ENCODE data around the gene ITGA1. TPM values are rescaled to one million over a fixed set of nuclear protein-coding genes. Genes with fewer than 3 reads are reported as not detected.

ITGA1 gene
- total and polyA plus RNA-seq, 2 of the 13 experiments (the other 11 are each of a cell fraction or from before 2014, with no cell fraction given) = 23.1 to 28.6 TPM

DNA sequence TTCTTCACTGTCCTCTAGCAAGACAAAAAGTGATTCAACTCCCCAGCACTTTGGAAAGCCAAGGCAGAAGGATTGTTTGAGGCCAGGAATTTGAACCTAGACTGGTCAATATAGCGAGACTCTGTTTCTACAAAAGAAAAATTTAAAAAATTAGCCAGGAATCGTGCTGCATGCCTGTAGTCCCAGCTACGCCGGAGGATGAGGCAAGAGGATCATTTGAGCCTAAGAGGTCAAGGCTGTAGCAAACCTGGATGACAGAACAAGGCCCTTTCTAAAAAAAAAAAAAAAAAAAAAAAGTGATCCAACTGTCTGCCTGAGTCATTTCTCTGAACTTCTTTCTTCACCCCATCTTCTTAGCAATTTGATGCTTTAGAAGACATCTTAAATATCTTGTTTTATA lies 213.8 kb downstream of the ITGA1 start (continued):
- peak; percentile 64; the same call in 1 of the 2 replicates for TF ChIP-seq MBD4 (IDR thresholded peaks at IDR 0.05; ENCODE audit: borderline replicate concordance, low read length)
- TF ChIP-seq, protein P1, sequence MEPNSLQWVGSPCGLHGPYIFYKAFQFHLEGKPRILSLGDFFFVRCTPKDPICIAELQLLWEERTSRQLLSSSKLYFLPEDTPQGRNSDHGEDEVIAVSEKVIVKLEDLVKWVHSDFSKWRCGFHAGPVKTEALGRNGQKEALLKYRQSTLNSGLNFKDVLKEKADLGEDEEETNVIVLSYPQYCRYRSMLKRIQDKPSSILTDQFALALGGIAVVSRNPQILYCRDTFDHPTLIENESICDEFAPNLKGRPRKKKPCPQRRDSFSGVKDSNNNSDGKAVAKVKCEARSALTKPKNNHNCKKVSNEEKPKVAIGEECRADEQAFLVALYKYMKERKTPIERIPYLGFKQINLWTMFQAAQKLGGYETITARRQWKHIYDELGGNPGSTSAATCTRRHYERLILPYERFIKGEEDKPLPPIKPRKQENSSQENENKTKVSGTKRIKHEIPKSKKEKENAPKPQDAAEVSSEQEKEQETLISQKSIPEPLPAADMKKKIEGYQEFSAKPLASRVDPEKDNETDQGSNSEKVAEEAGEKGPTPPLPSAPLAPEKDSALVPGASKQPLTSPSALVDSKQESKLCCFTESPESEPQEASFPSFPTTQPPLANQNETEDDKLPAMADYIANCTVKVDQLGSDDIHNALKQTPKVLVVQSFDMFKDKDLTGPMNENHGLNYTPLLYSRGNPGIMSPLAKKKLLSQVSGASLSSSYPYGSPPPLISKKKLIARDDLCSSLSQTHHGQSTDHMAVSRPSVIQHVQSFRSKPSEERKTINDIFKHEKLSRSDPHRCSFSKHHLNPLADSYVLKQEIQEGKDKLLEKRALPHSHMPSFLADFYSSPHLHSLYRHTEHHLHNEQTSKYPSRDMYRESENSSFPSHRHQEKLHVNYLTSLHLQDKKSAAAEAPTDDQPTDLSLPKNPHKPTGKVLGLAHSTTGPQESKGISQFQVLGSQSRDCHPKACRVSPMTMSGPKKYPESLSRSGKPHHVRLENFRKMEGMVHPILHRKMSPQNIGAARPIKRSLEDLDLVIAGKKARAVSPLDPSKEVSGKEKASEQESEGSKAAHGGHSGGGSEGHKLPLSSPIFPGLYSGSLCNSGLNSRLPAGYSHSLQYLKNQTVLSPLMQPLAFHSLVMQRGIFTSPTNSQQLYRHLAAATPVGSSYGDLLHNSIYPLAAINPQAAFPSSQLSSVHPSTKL (CRISPR knock-in tag; IDR thresholded peaks at IDR 0.05) = peak; percentile 93
- TF ChIP-seq MBNL3 (CRISPR knock-in tag; conservative IDR thresholded peaks at IDR 0.05) = no peak
- TF ChIP-seq NFIC (IDR thresholded peaks at IDR 0.05; ENCODE audit: low read length) = peak; percentile 72; the same call in 1 of the 2 replicates
- peak; percentile 34 for TF ChIP-seq SKI (IDR thresholded peaks at IDR 0.05; ENCODE audit: partially characterized antibody)
- TF ChIP-seq, protein P2, sequence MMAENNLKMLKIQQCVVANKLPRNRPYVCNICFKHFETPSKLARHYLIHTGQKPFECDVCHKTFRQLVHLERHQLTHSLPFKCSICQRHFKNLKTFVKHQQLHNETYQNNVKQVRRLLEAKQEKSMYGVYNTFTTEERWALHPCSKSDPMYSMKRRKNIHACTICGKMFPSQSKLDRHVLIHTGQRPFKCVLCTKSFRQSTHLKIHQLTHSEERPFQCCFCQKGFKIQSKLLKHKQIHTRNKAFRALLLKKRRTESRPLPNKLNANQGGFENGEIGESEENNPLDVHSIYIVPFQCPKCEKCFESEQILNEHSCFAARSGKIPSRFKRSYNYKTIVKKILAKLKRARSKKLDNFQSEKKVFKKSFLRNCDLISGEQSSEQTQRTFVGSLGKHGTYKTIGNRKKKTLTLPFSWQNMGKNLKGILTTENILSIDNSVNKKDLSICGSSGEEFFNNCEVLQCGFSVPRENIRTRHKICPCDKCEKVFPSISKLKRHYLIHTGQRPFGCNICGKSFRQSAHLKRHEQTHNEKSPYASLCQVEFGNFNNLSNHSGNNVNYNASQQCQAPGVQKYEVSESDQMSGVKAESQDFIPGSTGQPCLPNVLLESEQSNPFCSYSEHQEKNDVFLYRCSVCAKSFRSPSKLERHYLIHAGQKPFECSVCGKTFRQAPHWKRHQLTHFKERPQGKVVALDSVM (CRISPR knock-in tag; IDR thresholded peaks at IDR 0.05) = peak; percentile 23; the same call in 1 of the 2 replicates
- no peak for TF ChIP-seq TBP (CRISPR knock-in tag; IDR thresholded peaks at IDR 0.05)
- peak; percentile 29; the same call in 1 of the 2 replicates for TF ChIP-seq PHF21A (CRISPR knock-in tag; IDR thresholded peaks at IDR 0.05)
- TF ChIP-seq, protein P3, sequence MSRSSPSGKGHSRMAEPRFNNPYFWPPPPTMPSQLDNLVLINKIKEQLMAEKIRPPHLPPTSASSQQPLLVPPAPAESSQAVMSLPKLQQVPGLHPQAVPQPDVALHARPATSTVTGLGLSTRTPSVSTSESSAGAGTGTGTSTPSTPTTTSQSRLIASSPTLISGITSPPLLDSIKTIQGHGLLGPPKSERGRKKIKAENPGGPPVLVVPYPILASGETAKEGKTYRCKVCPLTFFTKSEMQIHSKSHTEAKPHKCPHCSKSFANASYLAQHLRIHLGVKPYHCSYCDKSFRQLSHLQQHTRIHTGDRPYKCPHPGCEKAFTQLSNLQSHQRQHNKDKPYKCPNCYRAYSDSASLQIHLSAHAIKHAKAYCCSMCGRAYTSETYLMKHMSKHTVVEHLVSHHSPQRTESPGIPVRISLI (CRISPR knock-in tag; IDR thresholded peaks at IDR 0.05; ENCODE audit: borderline replicate concordance) = peak; percentile 96
- TF ChIP-seq, protein P4, sequence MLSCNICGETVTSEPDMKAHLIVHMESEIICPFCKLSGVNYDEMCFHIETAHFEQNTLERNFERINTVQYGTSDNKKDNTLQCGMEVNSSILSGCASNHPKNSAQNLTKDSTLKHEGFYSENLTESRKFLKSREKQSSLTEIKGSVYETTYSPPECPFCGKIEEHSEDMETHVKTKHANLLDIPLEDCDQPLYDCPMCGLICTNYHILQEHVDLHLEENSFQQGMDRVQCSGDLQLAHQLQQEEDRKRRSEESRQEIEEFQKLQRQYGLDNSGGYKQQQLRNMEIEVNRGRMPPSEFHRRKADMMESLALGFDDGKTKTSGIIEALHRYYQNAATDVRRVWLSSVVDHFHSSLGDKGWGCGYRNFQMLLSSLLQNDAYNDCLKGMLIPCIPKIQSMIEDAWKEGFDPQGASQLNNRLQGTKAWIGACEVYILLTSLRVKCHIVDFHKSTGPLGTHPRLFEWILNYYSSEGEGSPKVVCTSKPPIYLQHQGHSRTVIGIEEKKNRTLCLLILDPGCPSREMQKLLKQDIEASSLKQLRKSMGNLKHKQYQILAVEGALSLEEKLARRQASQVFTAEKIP (CRISPR knock-in tag; IDR thresholded peaks at IDR 0.05; ENCODE audit: borderline replicate concordance) = no peak
- TF ChIP-seq RXRB (CRISPR knock-in tag; IDR thresholded peaks at IDR 0.05; ENCODE audit: borderline replicate concordance) = peak; percentile 24; the same call in 1 of the 2 replicates
- peak; percentile 49 for TF ChIP-seq TBL1XR1 (IDR thresholded peaks at IDR 0.05; ENCODE audit: borderline replicate concordance, low read length, partially characterized antibody)
- peak; percentile 54; the same call in 1 of the 2 replicates for TF ChIP-seq ISL2 (CRISPR knock-in tag; IDR thresholded peaks at IDR 0.05)
- no peak for TF ChIP-seq MAZ (IDR thresholded peaks at IDR 0.05; ENCODE audit: borderline replicate concordance, low read depth, low read length)
- no peak for TF ChIP-seq MAZ (CRISPR knock-in tag; IDR thresholded peaks at IDR 0.05; ENCODE audit: low read depth)
- peak; percentile 92 for TF ChIP-seq MED1 (CRISPR knock-in tag; IDR thresholded peaks at IDR 0.05)
- peak; percentile 72 for TF ChIP-seq FOSL2 (CRISPR knock-in tag; IDR thresholded peaks at IDR 0.05)
- TF ChIP-seq CEBPG (CRISPR knock-in tag; IDR thresholded peaks at IDR 0.05) = peak; percentile 64

Data from HepG2 (cell line).